HepG2 (cell line): ENCODE data around the gene DCTN4. TPM values are rescaled to one million over a fixed set of nuclear protein-coding genes. Genes with fewer than 3 reads are reported as not detected.

ENCODE experiments used
- ATAC-seq: fragments of 200-7000 bp; cut with Tn5 transposase; 3 replicates; pipeline ENCODE4 v1.9.1; 2020; ENCODE audit warnings: mild to moderate bottlenecking, moderate library complexity
- BruUV-seq: library from RNA; stranded (reverse); fragments of 400-500 nt; replicated peaks from 2 replicates; lab custom pipeline; 2021; lab: Mats Ljungman, UMichigan
- CTCF ChIA-PET: fragments of 300-600 bp; formaldehyde crosslinking; extraction: SDS; loops from one replicate; lab custom pipeline; 2021; ENCODE audit warnings: low total read pairs, inconsistent platforms, low intra/inter-chr PET ratio; lab: Yijun Ruan, JAX
- POLR2A ChIA-PET: fragments of 350-600 bp; sonication (Branson Sonifier 250); formaldehyde crosslinking; loops from one replicate; lab custom pipeline; 2020; ENCODE audit warnings: antibody characterized with exemption, inconsistent platforms; lab: Yijun Ruan, JAX
- DNase-seq: peaks from one replicate; pipeline ENCODE4 v3.0.0-alpha.2; 2015; ENCODE audit warnings: low spot score
- FAIRE-seq: peaks from 3 replicates; lab custom pipeline; 2011; peaks lifted over from hg19 to GRCh38; lab: Jason Lieb, UNC
- H2AFZ ChIP-seq: one replicate; pipeline ENCODE4 v1.6.1; 2011; ENCODE audit warnings: low read length, inconsistent platforms
- H3K27ac ChIP-seq: fragments of 300-600 bp; 3 replicates; pipeline ENCODE4 v1.8.0; 2011; ENCODE audit warnings: mixed run types, mild to moderate bottlenecking, mixed read lengths, low read length, inconsistent platforms; ENCODE audit not compliant: insufficient read depth; ENCODE audit errors: extremely low read length
- H3K27me3 ChIP-seq, 2 experiments: fragments of 200-600 bp in 1 of 2; 2 replicates in 1 of 2; 3 replicates in 1 of 2; pipeline versions ENCODE4 v1.6.0 to v1.8.0; 2011; ENCODE audit warnings: low read length in 2 of 2, mild to moderate bottlenecking in 2 of 2, moderate library complexity in 2 of 2, inconsistent platforms in 1 of 2; ENCODE audit not compliant: insufficient read depth in 2 of 2, control insufficient read depth in 1 of 2
- H3K36me3 ChIP-seq, 2 experiments: fragments of 200-600 bp in 1 of 2; replicated peaks in 1 of 2; 2 replicates in 1 of 2; 3 replicates in 1 of 2; pipeline versions ENCODE4 v1.5.1 to v1.8.0; 2011; ENCODE audit warnings: low read length in 2 of 2, inconsistent platforms in 1 of 2; ENCODE audit not compliant: insufficient read depth in 2 of 2, control insufficient read depth in 1 of 2
- H3K4me1 ChIP-seq: 2 replicates; pipeline ENCODE4 v1.5.1; 2012; ENCODE audit warnings: low read length, inconsistent platforms; ENCODE audit not compliant: insufficient read depth
- H3K4me2 ChIP-seq: 2 replicates; pipeline ENCODE4 v1.6.0; 2011; ENCODE audit warnings: low read depth, low read length, inconsistent platforms
- H3K4me3 ChIP-seq, 3 experiments: fragments of 200-600 bp in 1 of 3; sonication (generic), shearing (Covaris generic) in 1 of 3; replicated peaks in 1 of 3; 2 replicates each; pipeline ENCODE4 v1.5.1; 2011 to 2016; ENCODE audit warnings: low read length in 3 of 3, inconsistent platforms in 2 of 3, low read depth in 2 of 3, mild to moderate bottlenecking in 2 of 3, control low read depth in 1 of 3, mixed read lengths in 1 of 3; ENCODE audit not compliant: insufficient read depth in 1 of 3
- H3K79me2 ChIP-seq: one replicate; pipeline ENCODE4 v1.6.1; 2011; ENCODE audit warnings: low read length, inconsistent platforms; ENCODE audit not compliant: insufficient read depth
- H3K9ac ChIP-seq: 2 replicates; pipeline ENCODE4 v1.6.0; 2011; ENCODE audit warnings: mild to moderate bottlenecking, low read depth, low read length, inconsistent platforms; ENCODE audit not compliant: insufficient read depth
- H3K9me3 ChIP-seq: 2 replicates; pipeline ENCODE4 v1.5.1; 2012; ENCODE audit warnings: mild to moderate bottlenecking, low read length
- H4K20me1 ChIP-seq: 2 replicates; pipeline ENCODE4 v1.6.0; 2011; ENCODE audit warnings: inconsistent platforms, mild to moderate bottlenecking, low read length, moderate library complexity; ENCODE audit not compliant: insufficient read depth
- CCAR2 ChIP-seq: fragments of 200-400 bp; formaldehyde crosslinking; optimal IDR thresholded peaks from 2 replicates; pipeline ENCODE3; 2018; ENCODE audit warnings: low read depth, mild to moderate bottlenecking, low read length, moderate library complexity
- HIC2 ChIP-seq: sonication (generic); formaldehyde crosslinking; IDR thresholded peaks from 2 replicates; pipeline ENCODE4 v1.9.0; 2022; ENCODE audit warnings: low read depth, missing genetic modification reagents
- JUN ChIP-seq: sonication (generic); formaldehyde crosslinking; IDR thresholded peaks from 2 replicates; pipeline ENCODE4 v1.4.0; 2020; ENCODE audit warnings: mild to moderate bottlenecking, missing genetic modification reagents
- NFE2L1 ChIP-seq: sonication (generic); formaldehyde crosslinking; IDR thresholded peaks from 2 replicates; pipeline ENCODE4 v1.4.0; 2020; ENCODE audit warnings: missing genetic modification reagents, mild to moderate bottlenecking, borderline replicate concordance
- PPARG ChIP-seq: conservative IDR thresholded peaks from 2 replicates; pipeline ENCODE4 v1.6.1; 2016; ENCODE audit warnings: missing biosample characterization, missing genetic modification reagents
- SRSF9 ChIP-seq: fragments of 200-400 bp; formaldehyde crosslinking; IDR thresholded peaks from 2 replicates; pipeline ENCODE4 v1.6.1; 2018; ENCODE audit warnings: borderline replicate concordance, mild to moderate bottlenecking, low read depth, low read length; ENCODE audit not compliant: insufficient read depth, poor library complexity, severe bottlenecking
- SUZ12 ChIP-seq: fragments of 150-350 bp; IDR thresholded peaks from 2 replicates; pipeline ENCODE4 v1.6.1; 2014; ENCODE audit warnings: low read depth, low read length
- TBX2 ChIP-seq: sonication (generic); formaldehyde crosslinking; IDR thresholded peaks from 2 replicates; pipeline ENCODE4 v1.5.0; 2020; ENCODE audit warnings: missing genetic modification reagents, mild to moderate bottlenecking, borderline replicate concordance
- ZMYM4 ChIP-seq: sonication (generic); formaldehyde crosslinking; IDR thresholded peaks from 2 replicates; pipeline ENCODE4 v1.8.1; 2023; ENCODE audit warnings: mild to moderate bottlenecking, missing genetic modification reagents
- ZNF282 ChIP-seq: fragments of 450-650 bp; IDR thresholded peaks from 2 replicates; pipeline ENCODE4 v1.6.1; 2018; ENCODE audit not compliant: partially characterized antibody
- WGBS: methylation state at CpG from one replicate; pipeline ENCODE4 v1.1.6; 2017; ENCODE audit warnings: low lambda C conversion rate; 5-methylcytosine and 5-hydroxymethylcytosine counted together
- in situ Hi-C: cut with HindIII; loops from 2 replicates; pipeline ENCODE4 v1.10.0; 2017; ENCODE audit warnings: low pct_unique_long_range_greater_than_20kb; ENCODE audit not compliant: extremely low pct_ligation_motif_present
- intact Hi-C: fragments of 100-400 bp; cut with micrococcal nuclease; formaldehyde crosslinking; loops from one replicate; pipeline ENCODE4 v1.10.0; 2022; ENCODE audit not compliant: unreplicated experiment
- polyA plus RNA-seq, 8 experiments: library from polyadenylated mRNA; depleted of rRNA in 3 of 8; stranded (reverse) in 7 of 8; unstranded in 1 of 8; fragments of >200 nt; fragmentation: Illumina TruSeq in 4 of 8; extraction: Trizol in 4 of 8; gene quantifications; 2 replicates each; pipeline versions ENCODE4 v1.2.1 to v1.2.3, GENCODE V29; 2011 to 2016; ENCODE audit warnings: low read depth in 4 of 8, missing spikeins in 1 of 8, mixed read lengths in 1 of 8; ENCODE audit not compliant: insufficient read depth in 1 of 8
- total RNA-seq, 5 experiments: library from RNA; depleted of rRNA; stranded (reverse); fragments of >200 nt; fragmentation: Illumina TruSeq; extraction: Trizol; gene quantifications; 2 replicates each; pipeline ENCODE4 v1.2.3, GENCODE V29; 2016; ENCODE audit warnings: low read depth in 1 of 5

Gene DCTN4
- total and polyA plus RNA-seq, 2 of the 13 experiments (the other 11 are each of a cell fraction or from before 2014, with no cell fraction given) = 24.1 to 26.9 TPM

- CTCF ChIA-PET = no interaction called here
- BruUV-seq = no TSS peak
These were observed 7.5 kb downstream of the DCTN4 start for GRCh38 chr5:150751096-150751891.

More at GRCh38 chr5:150751096-150751891, 7.5 kb downstream of the DCTN4 start:
- in situ Hi-C loops = no loop called here
- DNase-seq (no peak), FAIRE-seq (no peak), ATAC-seq (no peak)
- Histone ChIP-seq H4K20me1 (no peaks in the 10 kb centered on the region; the same call in 1 of the 2 replicates), H3K36me3 (peaks cover 8 to 44% of the 10 kb centered on the region in 2 experiments), H3K27me3 (no peaks in the 10 kb centered on the region), H3K79me2 (peaks cover 32% of the 10 kb centered on the region), H3K4me3 (no peak overlapping the region), H3K9me3 (no peaks in the 10 kb centered on the region), H2AFZ (no peak overlapping the region), H3K4me1 (peaks cover 12% of the 10 kb centered on the region; the same call in 1 of the 2 replicates), H3K9ac (no peak overlapping the region), H3K27ac (no peak overlapping the region), H3K4me2 (no peak overlapping the region)
- intact Hi-C loops = no loop called here
- no peak for TF ChIP-seq JUN
- TF ChIP-seq PPARG (CRISPR knock-in tag) = no peak
- TF ChIP-seq ZMYM4 (CRISPR knock-in tag) = no peak
- TF ChIP-seq NFE2L1 (CRISPR knock-in tag) = no peak
- no peak for TF ChIP-seq HIC2 (CRISPR knock-in tag)
- no peak for TF ChIP-seq TBX2 (CRISPR knock-in tag)
- no peak for TF ChIP-seq SRSF9
- TF ChIP-seq CCAR2 = no peak
- no peak for TF ChIP-seq ZNF282
- TF ChIP-seq SUZ12 = no peak
- POLR2A ChIA-PET = no interaction called here
- 81% methylated on average over 3 of the region's 3 CpGs for WGBS
